ENCODE results near the gene IL9.

DNA sequence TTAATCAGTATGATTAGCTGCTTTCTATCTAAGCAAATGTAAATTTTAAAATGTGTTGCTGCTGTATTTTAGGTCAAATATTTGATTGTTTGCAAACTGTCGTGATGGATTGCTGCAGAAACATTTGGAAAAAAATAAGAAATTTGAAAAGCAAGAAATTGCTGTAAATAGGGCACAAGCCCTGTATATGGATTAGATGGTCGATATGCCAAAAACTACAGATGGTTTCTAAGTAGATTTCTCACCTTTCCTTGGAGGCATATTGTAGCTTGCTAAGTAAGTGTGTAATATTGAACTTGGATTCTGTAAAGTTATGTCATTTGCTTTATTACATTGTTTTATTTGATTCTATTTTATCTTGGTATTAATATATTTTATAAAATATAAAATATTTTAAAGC, 46.1 kb upstream of the IL9 start:
- TF ChIP-seq, protein P1, sequence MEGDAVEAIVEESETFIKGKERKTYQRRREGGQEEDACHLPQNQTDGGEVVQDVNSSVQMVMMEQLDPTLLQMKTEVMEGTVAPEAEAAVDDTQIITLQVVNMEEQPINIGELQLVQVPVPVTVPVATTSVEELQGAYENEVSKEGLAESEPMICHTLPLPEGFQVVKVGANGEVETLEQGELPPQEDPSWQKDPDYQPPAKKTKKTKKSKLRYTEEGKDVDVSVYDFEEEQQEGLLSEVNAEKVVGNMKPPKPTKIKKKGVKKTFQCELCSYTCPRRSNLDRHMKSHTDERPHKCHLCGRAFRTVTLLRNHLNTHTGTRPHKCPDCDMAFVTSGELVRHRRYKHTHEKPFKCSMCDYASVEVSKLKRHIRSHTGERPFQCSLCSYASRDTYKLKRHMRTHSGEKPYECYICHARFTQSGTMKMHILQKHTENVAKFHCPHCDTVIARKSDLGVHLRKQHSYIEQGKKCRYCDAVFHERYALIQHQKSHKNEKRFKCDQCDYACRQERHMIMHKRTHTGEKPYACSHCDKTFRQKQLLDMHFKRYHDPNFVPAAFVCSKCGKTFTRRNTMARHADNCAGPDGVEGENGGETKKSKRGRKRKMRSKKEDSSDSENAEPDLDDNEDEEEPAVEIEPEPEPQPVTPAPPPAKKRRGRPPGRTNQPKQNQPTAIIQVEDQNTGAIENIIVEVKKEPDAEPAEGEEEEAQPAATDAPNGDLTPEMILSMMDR (IDR thresholded peaks at IDR 0.05), result no peak
- no peak for TF ChIP-seq TCF7L2 (IDR thresholded peaks at IDR 0.05; ENCODE audit: low read depth, low read length)

Measured in Panc1 (cell line).